Measurements from ENCODE around the gene INKA2. TPM values are rescaled to one million over a fixed set of nuclear protein-coding genes. Genes with fewer than 3 reads are reported as not detected.
"Not testable (repeated sequence)": the region's sequence is repeated elsewhere in the genome, so short reads cannot be mapped to it uniquely, and the experiment has no call there.

INKA2 gene
- total RNA-seq, 5 donors from 2014 or later (not counting 1 experiment from before 2014, with no cell fraction given), result 1.2 to 2.7 (median 1.2) TPM; not detected in 2

DNA sequence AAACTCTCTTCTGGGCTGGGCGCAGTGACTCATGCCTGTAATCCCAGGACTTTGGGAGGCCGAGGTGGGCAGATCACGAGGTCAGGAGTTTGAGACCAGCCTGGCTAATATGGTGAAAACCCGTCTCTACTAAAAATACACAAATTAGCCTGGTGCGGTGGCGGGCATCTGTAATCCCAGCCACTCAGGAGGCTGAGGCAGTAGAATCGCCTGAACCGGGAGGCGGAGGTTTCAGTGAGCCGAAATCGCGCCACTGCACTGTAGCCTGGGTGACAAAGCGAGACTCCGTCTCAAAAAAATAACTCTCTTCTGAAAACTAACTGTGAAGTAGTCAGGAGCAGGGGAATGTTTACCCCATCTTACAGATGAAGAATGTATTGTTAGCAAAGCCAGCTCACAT lies 3.1 kb upstream of the INKA2 start:
- H3K4me3 ChIP-seq (ENCODE audit: control insufficient read depth in 1 of 2, extremely low read depth in 1 of 2, low read length in 1 of 2); H3K9me3 ChIP-seq; H3K9me3 Mint-ChIP-seq; CTCF ChIA-PET; H3K36me3 ChIP-seq (ENCODE audit: control insufficient read depth in 2 of 2, extremely low read depth in 1 of 2, insufficient read depth in 1 of 2, low read length in 1 of 2); H3K4me3 Mint-ChIP-seq; DNase-seq; H3K36me3 Mint-ChIP-seq; POLR2A ChIA-PET; ATAC-seq (replicated peaks in 1 of 4); H3K27ac Mint-ChIP-seq; H3K27ac ChIP-seq (ENCODE audit: low read length): not testable (repeated sequence)
- peaks cover 0 to 30% of the 10 kb centered on the region in 2 experiments for H3K4me1 ChIP-seq (ENCODE audit: control insufficient read depth in 1 of 2, extremely low read depth in 1 of 2, insufficient read depth in 2 of 2, low read length in 2 of 2)
- peaks cover 13 to 22% of the 10 kb centered on the region in 2 donors for H3K27me3 Mint-ChIP-seq
- H3K27me3 ChIP-seq (replicated peaks in 1 of 2; ENCODE audit: control insufficient read depth in 2 of 2, extremely low read depth in 1 of 2, insufficient read depth in 2 of 2, low read length in 1 of 2), result peaks cover 2 to 48% of the 10 kb centered on the region in 2 experiments
- WGBS (ENCODE audit: insufficient coverage), result 100% methylated on average over 1 of the region's 14 CpGs
- H3K4me1 Mint-ChIP-seq, result peaks cover 18 to 32% (median 20%) of the 10 kb centered on the region in 3 donors

DNA sequence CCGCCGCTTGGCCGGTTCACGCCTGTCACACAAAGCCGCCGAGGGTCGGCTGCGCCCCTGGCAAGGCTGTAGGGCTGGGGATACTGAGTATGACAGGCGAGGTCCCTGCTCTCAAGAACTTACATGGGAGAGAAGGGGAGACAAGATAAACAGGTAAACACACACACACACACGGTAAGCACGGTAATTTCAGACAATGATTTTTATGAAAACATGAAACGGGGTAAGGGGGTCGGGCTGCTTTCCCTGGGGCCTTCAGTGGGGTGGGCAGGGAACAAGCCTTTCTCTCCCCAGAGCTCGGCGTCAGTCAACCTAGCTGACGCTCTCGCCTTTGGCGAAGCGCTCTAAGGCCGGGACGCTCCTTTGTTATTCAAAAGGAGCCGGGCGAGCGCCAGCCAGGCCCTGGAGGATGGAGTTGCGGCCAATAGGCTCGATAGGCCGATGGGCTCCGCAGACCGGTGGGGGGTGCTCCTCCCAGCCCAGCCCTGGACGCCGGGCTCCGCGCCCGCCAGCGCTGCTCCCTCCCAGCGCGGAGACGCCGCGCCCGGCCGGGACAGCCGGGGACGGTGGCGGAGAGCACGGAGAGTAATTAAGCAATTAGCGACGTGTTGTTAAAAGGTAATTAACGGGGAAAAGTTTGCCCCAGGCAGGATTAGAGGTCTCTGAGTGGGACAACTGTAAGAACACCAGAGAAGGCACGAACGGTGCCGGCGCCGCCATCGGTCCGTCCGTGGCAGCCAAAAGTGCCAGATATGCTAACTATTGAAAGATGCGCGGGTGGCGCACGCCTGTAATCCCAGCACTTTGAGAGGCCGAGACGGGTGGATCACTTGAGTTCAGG lies 950 bp upstream of the INKA2 start:
- H3K36me3 ChIP-seq (ENCODE audit: control insufficient read depth in 2 of 2, extremely low read depth in 1 of 2, insufficient read depth in 1 of 2, low read length in 1 of 2), result no peaks in the 10 kb centered on the region
- no peaks in the 10 kb centered on the region for H3K36me3 Mint-ChIP-seq
- H3K4me3 Mint-ChIP-seq, result peak overlapping the region; percentile 84 to 93 (median 88)
- WGBS (ENCODE audit: insufficient coverage), result 4% methylated on average over 56 of the region's 63 CpGs
- H3K9me3 ChIP-seq, result no peaks in the 10 kb centered on the region
- H3K4me1 Mint-ChIP-seq, result peaks cover 18 to 32% (median 20%) of the 10 kb centered on the region in 3 donors
- peak overlapping the region; percentile 58 to 74 for H3K4me3 ChIP-seq (ENCODE audit: control insufficient read depth in 1 of 2, extremely low read depth in 1 of 2, low read length in 1 of 2)
- peak; percentile 21 to 26 (median 24) for ATAC-seq (replicated peaks in 1 of 4)
- ChIA-PET CTCF (interaction anchor here (0.6 to 1.0 kb wide), 4 partner anchors 15 to 710 kb away, joined by 3 to 7 read pairs (median 4); no protein-coding TSS in a partner anchor), POLR2A (no interaction called here)
- peak in 8 of 35 experiments; percentile 4 to 33 (median 21) for DNase-seq
- H3K4me1 ChIP-seq (ENCODE audit: control insufficient read depth in 1 of 2, extremely low read depth in 1 of 2, insufficient read depth in 2 of 2, low read length in 2 of 2), result peaks cover 0 to 30% of the 10 kb centered on the region in 2 experiments
- H3K9me3 Mint-ChIP-seq, result no peaks in the 10 kb centered on the region
- peaks cover 2 to 64% of the 10 kb centered on the region in 2 experiments for H3K27me3 ChIP-seq (replicated peaks in 1 of 2; ENCODE audit: control insufficient read depth in 2 of 2, extremely low read depth in 1 of 2, insufficient read depth in 2 of 2, low read length in 1 of 2)
- H3K27ac Mint-ChIP-seq, result no peak overlapping the region
- H3K27me3 Mint-ChIP-seq, result peaks cover 15 to 23% of the 10 kb centered on the region in 2 donors
- H3K27ac ChIP-seq (ENCODE audit: low read length), result no peak overlapping the region

DNA sequence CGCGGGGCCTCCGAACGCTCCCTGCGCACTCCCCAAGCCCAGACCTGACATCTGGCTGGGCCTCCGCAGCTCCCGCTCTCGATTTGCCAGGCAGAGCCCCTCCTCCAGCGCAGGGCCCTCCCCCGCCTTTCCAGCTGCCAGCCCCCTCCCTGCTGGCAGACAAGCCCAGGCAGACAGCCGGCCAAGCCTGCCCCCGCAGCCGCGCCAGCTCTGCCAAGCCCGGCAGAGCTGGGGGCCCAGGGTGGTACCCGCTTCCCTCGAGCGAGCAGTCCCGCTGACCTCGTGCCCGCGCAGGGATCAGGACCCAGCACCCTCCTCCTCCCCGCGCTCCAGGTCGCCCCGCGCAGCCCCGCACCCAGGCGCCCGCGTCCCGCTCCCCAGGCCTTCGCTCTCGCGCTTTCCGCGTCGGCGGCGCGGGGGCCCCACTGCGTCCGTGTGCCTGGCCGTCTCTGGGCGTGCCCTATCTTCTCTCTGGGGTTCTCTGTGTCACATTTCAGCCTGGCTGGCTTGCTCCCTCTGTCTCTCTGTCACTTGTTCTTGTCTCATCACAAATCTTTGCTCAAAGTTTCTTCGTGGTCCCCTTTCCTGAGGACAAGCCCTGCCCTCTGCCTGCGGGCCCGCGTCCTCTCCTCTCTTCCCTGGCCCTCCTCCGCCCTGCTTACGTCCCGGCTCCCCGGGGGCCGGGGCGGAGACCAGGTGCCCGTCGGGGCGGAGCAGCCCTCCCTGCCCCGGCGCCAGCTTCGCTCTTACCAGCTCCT lies 580 bp downstream of the INKA2 start:
- peaks cover 15 to 23% of the 10 kb centered on the region in 2 donors for H3K27me3 Mint-ChIP-seq
- H3K27ac ChIP-seq (ENCODE audit: low read length), result no peak overlapping the region

DNA sequence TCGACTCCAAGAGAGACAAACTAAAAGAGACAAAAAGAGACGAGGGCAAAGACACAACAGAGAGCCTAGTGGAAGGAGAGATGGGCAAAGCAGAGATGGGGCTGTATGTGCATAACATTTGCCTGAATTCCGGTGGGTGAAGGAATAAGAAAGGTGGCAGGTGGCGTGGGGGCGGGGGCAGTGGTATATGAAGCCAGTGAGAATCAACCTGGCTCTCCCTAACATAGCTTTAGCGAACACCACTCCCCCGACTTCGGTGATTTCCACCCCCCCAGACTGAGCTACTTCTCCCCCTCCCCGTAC lies 1.1 kb downstream of the INKA2 start:
- Histone ChIP-seq H3K4me3 (ENCODE audit: control insufficient read depth in 1 of 2, extremely low read depth in 1 of 2, low read length in 1 of 2) (peak overlapping the region; percentile 58 to 74), H3K4me1 (ENCODE audit: control insufficient read depth in 1 of 2, extremely low read depth in 1 of 2, insufficient read depth in 2 of 2, low read length in 2 of 2) (peaks cover 0 to 36% of the 10 kb centered on the region in 2 experiments), H3K36me3 (ENCODE audit: control insufficient read depth in 2 of 2, extremely low read depth in 1 of 2, insufficient read depth in 1 of 2, low read length in 1 of 2) (no peaks in the 10 kb centered on the region), H3K27me3 (replicated peaks in 1 of 2; ENCODE audit: control insufficient read depth in 2 of 2, extremely low read depth in 1 of 2, insufficient read depth in 2 of 2, low read length in 1 of 2) (peaks cover 2 to 62% of the 10 kb centered on the region in 2 experiments), H3K27ac (ENCODE audit: low read length) (no peak overlapping the region), H3K9me3 (no peaks in the 10 kb centered on the region)
- Mint-ChIP-seq H3K27ac (peak overlapping the region in 1 of 2 donors; percentile 19), H3K27me3 (peaks cover 15 to 23% of the 10 kb centered on the region in 2 donors), H3K4me1 (peaks cover 18 to 32% (median 22%) of the 10 kb centered on the region in 3 donors), H3K4me3 (peak overlapping the region; percentile 69 to 93 (median 78)), H3K36me3 (no peaks in the 10 kb centered on the region), H3K9me3 (no peaks in the 10 kb centered on the region)
- POLR2A ChIA-PET, result interaction anchor here (0.9 to 1.2 kb wide), 3 partner anchors 13 to 17 kb away, joined by 3 to 6 read pairs (median 4); partner anchors contain the start of gene DDX20 (in 1 of the 2)
- CTCF ChIA-PET, result interaction anchor here in 1 of 2 donors (1.0 to 1.8 kb wide), 4 partner anchors 17 to 230 kb away, joined by 4 to 5 read pairs (median 4); no protein-coding TSS in a partner anchor
- WGBS (ENCODE audit: insufficient coverage), result 25% methylated on average over 6 of the region's 9 CpGs
- ATAC-seq (replicated peaks in 1 of 4), result peak in 1 of 4 experiments; percentile 61
- DNase-seq, result peak in 2 of 35 experiments; percentile 25 to 47

More for the DNA sequence above, 580 bp downstream of the INKA2 start:
- Histone ChIP-seq H3K4me1 (ENCODE audit: control insufficient read depth in 1 of 2, extremely low read depth in 1 of 2, insufficient read depth in 2 of 2, low read length in 2 of 2) (peaks cover 0 to 34% of the 10 kb centered on the region in 2 experiments), H3K4me3 (ENCODE audit: control insufficient read depth in 1 of 2, extremely low read depth in 1 of 2, low read length in 1 of 2) (peak overlapping the region; percentile 58 to 74), H3K9me3 (no peaks in the 10 kb centered on the region), H3K27me3 (replicated peaks in 1 of 2; ENCODE audit: control insufficient read depth in 2 of 2, extremely low read depth in 1 of 2, insufficient read depth in 2 of 2, low read length in 1 of 2) (peaks cover 2 to 62% of the 10 kb centered on the region in 2 experiments), H3K36me3 (ENCODE audit: control insufficient read depth in 2 of 2, extremely low read depth in 1 of 2, insufficient read depth in 1 of 2, low read length in 1 of 2) (no peaks in the 10 kb centered on the region)
- peak overlapping the region; percentile 84 to 93 (median 88) for H3K4me3 Mint-ChIP-seq
- no peaks in the 10 kb centered on the region for H3K9me3 Mint-ChIP-seq
- DNase-seq (peak in 26 of 35 experiments; percentile 7 to 60 (median 26)), ATAC-seq (replicated peaks in 1 of 4) (peak; percentile 58 to 62 (median 58))
- ChIA-PET POLR2A (interaction anchor here (0.9 to 1.2 kb wide), 3 partner anchors 13 to 17 kb away, joined by 3 to 6 read pairs (median 4); partner anchors contain the start of gene DDX20 (in 1 of the 2)), CTCF (interaction anchor here in 1 of 2 donors (1.0 to 1.8 kb wide), 4 partner anchors 16 to 231 kb away, joined by 4 to 5 read pairs (median 4); no protein-coding TSS in a partner anchor)
- H3K4me1 Mint-ChIP-seq, result peaks cover 18 to 32% (median 20%) of the 10 kb centered on the region in 3 donors
- peak overlapping the region; percentile 37 to 55 for H3K27ac Mint-ChIP-seq
- WGBS (ENCODE audit: insufficient coverage), result 2% methylated on average over 60 of the region's 61 CpGs
- no peaks in the 10 kb centered on the region for H3K36me3 Mint-ChIP-seq

GRCh38 chr1:111737216-111738132 lies 1.7 kb downstream of the INKA2 start:
- Mint-ChIP-seq H3K27me3 (peaks cover 15 to 23% of the 10 kb centered on the region in 2 donors), H3K9me3 (no peaks in the 10 kb centered on the region), H3K4me1 (peaks cover 18 to 32% (median 22%) of the 10 kb centered on the region in 3 donors), H3K27ac (peak overlapping the region in 1 of 2 donors; percentile 19), H3K36me3 (no peaks in the 10 kb centered on the region), H3K4me3 (peak overlapping the region; percentile 69 to 93 (median 78))
- H3K4me1 ChIP-seq (ENCODE audit: control insufficient read depth in 1 of 2, extremely low read depth in 1 of 2, insufficient read depth in 2 of 2, low read length in 2 of 2), result peaks cover 0 to 36% of the 10 kb centered on the region in 2 experiments
- WGBS (ENCODE audit: insufficient coverage), result 76% methylated on average over 5 of the region's 8 CpGs
- CTCF ChIA-PET, result interaction anchor here in 1 of 2 donors (1.2 to 1.8 kb wide), 5 partner anchors 10 to 229 kb away, joined by 3 to 6 read pairs (median 5); no protein-coding TSS in a partner anchor
- no peaks in the 10 kb centered on the region for H3K36me3 ChIP-seq (ENCODE audit: control insufficient read depth in 2 of 2, extremely low read depth in 1 of 2, insufficient read depth in 1 of 2, low read length in 1 of 2)
- peak in 1 of 35 experiments; percentile 11 for DNase-seq
- no peak overlapping the region for H3K27ac ChIP-seq (ENCODE audit: low read length)
- POLR2A ChIA-PET, result interaction anchor here in 1 of 2 donors (1.0 to 1.2 kb wide), 2 partner anchors 14 to 18 kb away, joined by 3 to 4 read pairs; partner anchors contain the start of gene DDX20
- ATAC-seq (replicated peaks in 1 of 4), result no peak
- H3K27me3 ChIP-seq (replicated peaks in 1 of 2; ENCODE audit: control insufficient read depth in 2 of 2, extremely low read depth in 1 of 2, insufficient read depth in 2 of 2, low read length in 1 of 2), result peaks cover 2 to 63% of the 10 kb centered on the region in 2 experiments
- no peaks in the 10 kb centered on the region for H3K9me3 ChIP-seq
- peak overlapping the region; percentile 58 to 74 for H3K4me3 ChIP-seq (ENCODE audit: control insufficient read depth in 1 of 2, extremely low read depth in 1 of 2, low read length in 1 of 2)
